HG03097 (cell line): ENCODE measurements around the gene KCNJ8.

Source experiments
- ATAC-seq: cut with Tn5 transposase; IDR thresholded peaks from one replicate; pipeline ENCODE4 v1.9.1; 2021; ENCODE audit not compliant: unreplicated experiment, low FRiP score

The KCNJ8 gene

DNA sequence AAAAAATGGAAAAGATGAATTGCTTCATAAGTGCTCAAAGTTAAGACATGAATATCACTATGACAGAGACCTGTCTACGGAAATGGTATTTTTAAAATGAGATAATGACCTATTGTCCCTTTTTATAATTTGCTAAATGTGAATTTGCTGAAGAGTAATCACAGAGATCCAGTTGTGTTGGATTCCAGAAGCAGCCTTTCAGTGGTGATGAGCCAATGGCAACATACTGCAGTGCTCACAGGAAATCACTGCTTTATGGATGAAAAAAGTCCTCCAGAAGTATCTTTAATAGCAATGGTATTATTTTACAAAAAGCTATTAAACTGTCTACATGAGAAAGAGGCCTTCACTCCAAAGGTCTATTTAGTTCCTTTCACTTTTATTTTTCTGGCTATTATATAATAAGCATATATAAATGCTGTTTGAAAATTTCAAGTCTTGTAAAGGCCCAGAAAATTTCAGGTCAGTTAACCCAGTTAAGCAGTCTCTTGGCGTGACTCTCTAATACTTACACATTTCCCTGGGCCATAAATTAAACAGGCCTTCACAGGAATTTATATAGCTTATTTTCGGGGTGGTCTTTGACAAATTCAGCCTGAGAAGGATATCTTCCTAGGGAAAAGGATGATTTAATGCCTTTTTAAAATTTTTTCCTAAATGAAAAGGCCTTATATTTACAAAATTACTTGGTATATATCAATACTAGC lies 55.4 kb downstream of the KCNJ8 start:
- no peak for ATAC-seq

DNA sequence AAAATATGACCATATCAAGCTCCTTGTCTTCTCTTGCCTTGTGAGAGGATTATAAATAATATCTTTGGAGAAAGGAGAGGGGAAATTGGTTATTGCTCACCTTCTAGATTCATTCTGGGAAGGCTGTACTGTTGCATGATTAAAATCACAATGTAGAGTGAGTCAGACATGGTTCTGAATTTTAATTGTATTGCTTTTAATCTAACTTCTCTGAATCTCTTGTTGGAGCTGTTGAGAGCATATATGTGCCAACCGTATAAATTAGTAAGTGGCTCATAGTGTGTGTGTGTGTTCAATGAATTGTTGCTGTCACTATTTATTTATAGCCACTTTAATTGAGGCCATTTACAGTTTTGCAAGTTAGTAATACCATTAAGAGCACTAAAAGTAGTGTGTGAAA lies 56.1 kb downstream of the KCNJ8 start:
- no peak for ATAC-seq

DNA sequence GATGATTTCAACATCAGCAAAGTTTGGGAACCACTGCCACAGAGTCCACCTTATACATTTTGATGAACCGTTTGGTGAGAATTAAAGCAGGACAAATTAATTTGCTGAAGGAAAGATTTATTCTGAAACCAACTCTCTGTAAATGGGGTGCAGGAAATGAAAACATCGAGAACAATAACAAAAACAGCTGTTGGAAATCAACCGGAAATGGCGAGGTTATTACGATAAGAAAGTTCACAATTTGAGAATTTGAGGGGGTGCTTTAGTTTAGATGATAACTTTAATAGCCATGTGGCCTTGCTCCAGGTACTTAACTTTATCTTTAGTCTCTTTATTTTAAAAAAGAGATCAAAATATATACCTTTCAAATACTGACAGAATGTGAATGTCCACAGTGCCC lies 56.7 kb downstream of the KCNJ8 start:
- ATAC-seq: no peak

DNA sequence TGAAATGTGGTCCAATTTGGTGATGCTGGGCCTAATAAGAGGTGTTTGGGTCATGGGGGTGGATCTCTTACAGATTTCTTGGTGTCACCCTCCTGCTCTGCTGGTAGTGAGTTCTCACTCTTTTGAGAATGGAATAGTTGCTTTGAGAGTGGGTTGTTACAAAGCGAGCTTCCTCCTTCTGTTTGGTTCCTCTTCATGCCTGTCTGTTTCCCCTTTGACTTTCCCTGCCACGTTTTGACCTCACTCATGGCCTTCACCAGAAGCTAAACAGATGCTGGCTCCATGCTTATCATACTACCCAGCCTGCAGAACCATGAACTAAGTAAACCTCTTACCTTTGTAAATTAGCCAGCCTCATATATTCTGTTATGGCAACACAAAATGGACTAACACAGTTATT lies 59.1 kb downstream of the KCNJ8 start:
- ATAC-seq: no peak
